Measurements from ENCODE around the gene CPPED1.

DNA sequence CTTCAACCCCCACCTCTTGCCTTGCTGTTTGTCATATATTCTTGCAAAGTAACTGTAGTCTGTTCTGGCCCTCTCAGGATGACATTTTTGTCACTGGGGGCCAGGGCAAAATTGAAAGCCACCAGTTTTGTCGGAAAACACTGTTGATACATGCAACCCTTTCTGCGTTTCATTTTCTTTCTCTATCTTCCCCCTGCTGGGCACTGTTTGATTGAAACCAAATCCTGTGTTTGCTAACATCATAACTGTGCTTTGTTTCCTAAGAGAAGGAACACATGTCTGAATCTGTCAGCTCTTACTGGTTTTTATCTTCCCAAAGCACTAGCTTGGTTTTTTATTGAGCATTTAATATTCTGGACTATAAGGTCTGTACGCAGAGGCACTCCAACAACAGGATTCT, 11.7 kb upstream of the CPPED1 start:
- TF ChIP-seq, protein P1, sequence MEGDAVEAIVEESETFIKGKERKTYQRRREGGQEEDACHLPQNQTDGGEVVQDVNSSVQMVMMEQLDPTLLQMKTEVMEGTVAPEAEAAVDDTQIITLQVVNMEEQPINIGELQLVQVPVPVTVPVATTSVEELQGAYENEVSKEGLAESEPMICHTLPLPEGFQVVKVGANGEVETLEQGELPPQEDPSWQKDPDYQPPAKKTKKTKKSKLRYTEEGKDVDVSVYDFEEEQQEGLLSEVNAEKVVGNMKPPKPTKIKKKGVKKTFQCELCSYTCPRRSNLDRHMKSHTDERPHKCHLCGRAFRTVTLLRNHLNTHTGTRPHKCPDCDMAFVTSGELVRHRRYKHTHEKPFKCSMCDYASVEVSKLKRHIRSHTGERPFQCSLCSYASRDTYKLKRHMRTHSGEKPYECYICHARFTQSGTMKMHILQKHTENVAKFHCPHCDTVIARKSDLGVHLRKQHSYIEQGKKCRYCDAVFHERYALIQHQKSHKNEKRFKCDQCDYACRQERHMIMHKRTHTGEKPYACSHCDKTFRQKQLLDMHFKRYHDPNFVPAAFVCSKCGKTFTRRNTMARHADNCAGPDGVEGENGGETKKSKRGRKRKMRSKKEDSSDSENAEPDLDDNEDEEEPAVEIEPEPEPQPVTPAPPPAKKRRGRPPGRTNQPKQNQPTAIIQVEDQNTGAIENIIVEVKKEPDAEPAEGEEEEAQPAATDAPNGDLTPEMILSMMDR (IDR thresholded peaks at IDR 0.05), result no peak
- TF ChIP-seq ZFX (IDR thresholded peaks at IDR 0.05; ENCODE audit: borderline replicate concordance), result no peak
